HG02588 (cell line): ENCODE measurements around the gene SERPINA3.
"Not testable (repeated sequence)": the region's sequence is repeated elsewhere in the genome, so short reads cannot be mapped to it uniquely, and the experiment has no call there.

Source experiments
- ATAC-seq: cut with Tn5 transposase; IDR thresholded peaks from one replicate; pipeline ENCODE4 v1.9.1; 2021; ENCODE audit warnings: mild to moderate bottlenecking, moderate library complexity; ENCODE audit not compliant: unreplicated experiment

Gene SERPINA3

DNA sequence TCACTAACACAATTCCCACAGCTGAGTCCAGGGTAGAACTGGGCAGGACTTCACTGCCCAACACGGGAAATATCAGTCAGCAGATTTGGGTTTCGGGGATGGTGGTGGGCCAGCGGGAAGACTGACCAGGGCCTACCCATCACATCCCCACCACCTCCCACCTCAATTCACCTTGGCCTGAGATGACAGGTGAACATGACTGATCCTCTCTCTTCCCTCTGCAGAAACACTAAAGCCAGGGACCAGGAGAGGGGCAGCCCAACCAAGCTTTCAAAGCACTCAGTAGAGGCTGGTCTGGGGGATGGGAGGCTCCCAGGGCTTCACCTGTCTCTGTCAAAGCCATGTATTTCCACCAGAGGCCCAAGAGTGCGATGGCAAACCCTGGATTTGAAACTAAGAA lies 28.6 kb upstream of the SERPINA3 start:
- no peak for ATAC-seq

DNA sequence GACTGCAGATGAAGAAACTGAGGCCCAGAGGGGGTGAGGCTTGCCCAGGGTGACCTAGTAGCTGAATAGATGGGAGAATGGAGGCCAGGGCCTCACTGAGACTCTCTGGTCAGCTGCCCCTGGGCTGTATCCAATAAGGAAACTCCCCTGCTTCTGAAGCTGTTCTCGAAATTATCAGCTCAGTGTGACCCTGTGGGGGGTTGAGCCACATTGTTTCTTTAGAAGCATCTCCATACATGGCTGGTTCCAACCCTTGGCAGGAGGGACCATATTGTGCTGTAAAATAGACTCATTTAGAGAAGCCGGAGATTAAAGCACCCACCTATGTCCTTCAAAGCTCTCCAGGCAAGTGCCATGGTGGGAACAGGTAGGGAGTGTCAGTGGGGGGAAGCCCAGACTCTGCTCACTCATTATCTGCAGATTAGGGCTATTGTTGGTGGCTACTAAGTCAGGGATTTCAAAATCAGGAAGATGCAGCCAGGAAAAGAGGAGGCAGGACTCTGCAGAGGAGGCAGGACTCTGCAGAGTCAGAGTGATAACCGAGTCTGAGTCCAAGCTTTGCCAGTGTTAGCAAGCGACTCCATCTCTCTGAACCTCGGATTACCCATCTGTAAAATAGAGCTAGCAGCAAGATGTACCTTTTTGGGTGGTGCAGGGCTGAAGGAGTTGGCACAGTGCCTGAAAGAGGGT lies 27.5 kb upstream of the SERPINA3 start:
- ATAC-seq = no peak

DNA sequence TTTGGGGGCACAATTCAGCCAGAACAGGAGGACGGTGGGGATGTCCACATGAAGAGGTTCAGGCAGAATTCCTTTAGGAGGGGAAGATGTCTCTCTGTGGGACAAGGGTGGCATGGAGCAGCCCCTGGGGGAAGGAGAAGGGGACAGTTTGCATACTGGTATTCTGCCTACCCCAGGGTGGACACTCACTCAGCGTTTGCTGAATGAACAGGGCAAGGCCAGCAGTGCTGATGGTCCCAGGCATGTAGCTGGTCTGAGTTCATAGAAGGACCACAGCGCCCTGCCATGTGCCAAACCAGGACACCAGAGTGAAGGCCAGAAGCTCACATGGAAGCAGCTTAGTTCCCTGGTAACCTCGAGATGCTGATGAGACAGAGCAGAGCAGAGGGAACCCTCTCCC lies 25.6 kb upstream of the SERPINA3 start:
- ATAC-seq = no peak

DNA sequence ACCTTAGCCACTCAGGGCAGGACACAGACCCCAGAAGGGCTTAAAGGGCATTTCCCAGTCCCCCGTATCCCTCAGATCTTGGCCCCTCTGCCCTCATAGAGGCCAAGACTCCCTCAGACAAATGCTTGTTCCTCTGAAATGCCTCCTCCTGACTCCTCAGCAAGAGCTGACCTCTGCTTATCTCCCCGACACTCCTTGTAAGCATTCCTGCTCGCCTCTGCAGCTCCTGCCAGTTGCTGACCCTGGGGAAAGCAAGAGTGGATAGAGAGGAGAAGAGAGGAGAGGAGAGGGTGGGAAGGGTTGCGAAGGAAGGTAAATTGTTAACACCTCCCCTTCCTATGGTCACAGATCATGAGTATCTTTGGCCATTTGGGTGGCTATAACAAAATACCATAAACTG lies 23.9 kb upstream of the SERPINA3 start:
- ATAC-seq = no peak

DNA sequence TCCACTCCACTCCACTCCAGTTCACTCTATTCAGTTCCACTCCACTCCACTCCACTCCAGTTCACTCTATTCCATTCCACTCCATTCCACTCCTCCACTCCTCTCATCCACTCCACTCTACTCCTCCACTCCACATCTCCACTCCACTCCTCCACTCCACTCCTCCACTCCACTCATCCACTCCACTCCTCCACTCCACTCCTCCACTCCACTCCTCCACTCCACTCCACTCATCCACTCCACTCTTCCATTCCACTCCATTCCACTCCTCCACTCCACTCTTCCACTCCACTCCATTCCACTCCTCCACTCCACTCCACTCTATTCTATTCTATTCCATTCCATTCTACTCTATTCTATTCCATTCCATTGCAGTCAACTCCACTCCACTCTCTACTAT lies 21.1 kb upstream of the SERPINA3 start:
- ATAC-seq = no peak

DNA sequence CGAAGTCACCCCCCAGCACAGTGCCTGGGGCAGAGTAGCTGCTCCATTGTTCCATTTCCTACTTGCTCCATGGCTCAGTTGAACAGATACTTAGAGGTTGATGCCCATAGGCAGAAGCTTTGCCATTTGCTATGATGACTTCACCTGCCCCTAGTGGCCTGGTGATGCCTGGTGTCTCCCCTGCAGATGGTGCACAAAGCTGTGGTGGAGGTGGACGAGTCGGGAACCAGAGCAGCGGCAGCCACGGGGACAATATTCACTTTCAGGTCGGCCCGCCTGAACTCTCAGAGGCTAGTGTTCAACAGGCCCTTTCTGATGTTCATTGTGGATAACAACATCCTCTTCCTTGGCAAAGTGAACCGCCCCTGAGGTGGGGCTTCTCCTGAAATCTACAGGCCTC lies 20.3 kb upstream of the SERPINA3 start:
- no peak for ATAC-seq

DNA sequence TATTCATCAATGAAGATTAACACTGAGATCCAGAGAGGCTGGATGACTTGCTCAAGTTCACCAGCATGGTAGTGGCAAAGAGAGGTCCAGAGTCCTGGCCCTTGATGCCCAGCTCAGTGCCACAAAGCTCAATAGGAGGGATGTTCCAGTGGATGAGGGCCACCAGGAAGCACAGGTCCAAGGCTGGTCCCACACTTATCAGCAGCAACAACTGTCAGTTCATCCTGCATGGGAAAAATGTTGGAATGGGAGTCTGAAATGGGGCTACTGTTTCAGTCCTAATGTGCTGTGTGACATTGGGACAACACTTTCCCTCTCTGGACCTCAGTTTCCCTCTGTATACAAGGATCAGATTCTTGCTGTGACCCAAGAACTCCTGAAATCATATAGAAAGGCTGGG lies 19.7 kb upstream of the SERPINA3 start:
- no peak for ATAC-seq

DNA sequence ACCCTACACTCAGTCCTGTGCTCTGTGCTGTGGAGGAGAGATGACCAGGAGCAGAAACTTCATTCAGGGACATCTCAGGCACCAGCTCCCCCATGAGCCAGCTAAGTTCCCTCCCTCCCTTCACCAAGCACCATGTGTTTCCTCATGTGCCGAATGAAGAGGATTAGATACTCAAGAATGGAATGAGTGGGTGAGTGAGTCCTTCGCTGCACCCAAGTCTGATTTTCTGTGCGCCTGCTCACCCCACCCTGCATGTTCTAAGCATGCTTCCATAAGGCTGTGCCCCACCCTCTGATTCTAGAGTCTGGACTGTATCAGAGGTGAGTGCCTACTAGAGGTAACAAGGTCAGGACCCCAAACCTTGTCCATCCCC lies 18.8 kb upstream of the SERPINA3 start:
- ATAC-seq = no peak

DNA sequence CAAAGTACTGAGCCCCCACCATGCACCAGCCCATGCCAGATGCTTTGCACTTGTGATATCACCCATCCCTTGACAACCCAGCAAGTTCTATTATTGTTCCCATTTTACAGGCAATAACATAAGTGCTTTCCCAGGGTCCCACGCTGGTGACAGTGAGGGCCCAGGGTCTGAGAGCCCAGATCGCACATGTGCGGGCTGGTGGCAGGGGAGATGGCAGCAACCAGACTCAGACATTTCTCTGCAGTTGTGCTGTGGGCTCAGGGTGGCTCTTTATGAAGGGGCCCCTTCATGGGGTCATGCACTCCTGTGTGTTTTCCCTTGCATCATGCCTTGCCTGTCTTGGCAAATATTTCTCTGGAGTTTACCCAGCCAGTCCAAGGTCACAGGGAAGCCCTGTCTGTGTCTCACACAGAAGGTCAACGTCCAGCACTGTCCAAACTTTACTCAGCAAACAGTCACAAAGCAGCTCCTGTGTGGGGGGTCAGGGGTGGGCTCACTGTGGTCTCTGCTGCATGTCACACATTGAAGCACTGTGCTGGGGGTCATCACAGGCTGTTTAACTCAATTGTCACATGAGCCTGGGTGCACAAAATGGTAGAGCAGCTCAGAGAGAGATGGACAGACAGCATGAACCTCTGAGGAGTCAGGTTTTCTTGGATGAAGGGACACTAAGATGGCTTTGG lies 18.3 kb upstream of the SERPINA3 start:
- ATAC-seq = no peak

DNA sequence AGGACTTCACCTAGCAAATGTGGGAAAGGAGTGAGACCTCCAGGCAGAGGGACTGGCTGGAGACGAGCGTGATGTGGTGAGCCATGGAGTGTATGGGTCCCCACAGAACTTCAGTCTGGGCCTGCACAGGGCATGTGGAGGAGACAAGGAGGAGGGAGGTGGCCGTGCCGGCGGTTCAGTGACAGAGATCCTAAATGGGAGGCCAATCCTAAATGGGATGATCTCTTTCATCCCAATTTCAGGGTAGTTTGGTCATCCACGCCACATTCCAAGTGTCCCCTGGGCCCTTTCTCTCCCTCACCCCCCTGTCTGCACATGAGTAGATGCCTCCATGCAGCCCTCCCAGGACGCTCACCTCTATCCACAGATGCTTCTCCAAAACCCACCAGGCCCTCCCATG lies 17.8 kb upstream of the SERPINA3 start:
- ATAC-seq = no peak

DNA sequence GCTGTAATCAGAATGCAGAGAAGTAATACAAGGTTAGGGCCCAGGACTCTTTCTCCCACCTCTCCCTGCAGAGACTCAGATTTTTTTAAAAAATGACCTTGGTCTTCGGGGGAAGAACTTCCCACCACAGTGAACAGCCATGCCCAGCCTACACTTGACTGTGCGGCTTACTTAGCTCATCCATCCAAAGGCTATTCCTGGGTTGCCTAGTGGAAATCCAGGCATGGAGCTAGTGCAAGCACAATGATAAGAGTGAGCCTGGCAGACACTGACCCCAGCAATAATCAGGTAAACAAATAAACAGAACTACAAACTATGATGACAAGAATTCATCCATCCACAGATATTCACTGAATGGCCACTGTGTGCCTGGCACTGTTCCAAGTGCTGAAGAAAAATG lies 16.3 kb upstream of the SERPINA3 start:
- ATAC-seq = no peak

DNA sequence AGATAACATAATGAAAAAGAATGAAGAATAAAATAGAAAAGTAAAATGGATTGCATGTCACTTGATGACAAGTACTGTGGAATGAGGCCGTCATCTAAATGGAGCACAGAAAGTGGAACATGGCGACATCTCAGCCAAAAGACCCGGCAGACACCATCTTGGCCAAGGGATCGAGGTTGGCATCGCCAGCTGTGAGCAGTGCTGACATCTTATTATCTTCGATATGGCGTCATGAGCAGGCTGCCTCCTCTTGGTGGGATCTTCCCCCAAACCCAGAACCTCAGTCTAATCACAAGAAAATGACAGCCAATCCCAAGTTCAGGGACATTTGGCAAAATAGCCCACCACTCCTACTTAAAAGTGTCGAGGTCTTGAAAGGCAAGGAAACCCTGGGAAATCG lies 15.8 kb upstream of the SERPINA3 start:
- no peak for ATAC-seq

DNA sequence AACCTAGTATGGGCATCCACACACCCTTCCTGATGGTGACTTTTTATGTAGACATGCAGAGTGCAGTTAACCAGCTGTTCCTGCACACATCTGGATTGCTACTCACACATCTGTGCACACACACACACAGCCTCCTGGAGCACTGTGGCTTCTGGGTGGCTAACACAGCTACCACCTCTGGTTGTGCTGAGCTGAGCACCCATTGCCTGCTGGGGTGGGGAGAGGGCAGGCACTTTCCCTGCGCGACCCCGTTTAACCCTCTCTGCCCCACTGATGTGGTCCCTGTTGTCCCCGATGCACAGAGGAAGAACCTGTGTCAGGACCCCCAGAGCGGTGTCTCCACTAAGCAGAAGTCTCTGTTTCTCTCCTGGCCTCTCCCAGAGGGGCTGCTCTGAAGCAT lies 14.4 kb upstream of the SERPINA3 start:
- no peak for ATAC-seq

DNA sequence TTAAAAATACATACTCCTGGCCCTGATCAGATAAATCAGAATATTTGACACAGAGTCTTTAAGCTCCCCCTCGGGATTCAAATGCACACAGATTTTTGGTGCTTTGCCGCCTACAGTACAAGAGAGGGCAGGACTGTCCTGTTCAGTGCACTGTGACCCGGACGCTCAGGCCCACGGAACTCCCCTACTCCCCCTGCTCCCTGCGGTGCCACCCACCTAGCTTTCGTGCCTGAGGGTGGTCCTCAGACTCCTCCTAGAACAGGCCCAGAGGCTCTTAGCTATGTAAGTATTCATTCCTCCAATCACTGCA lies 13.7 kb upstream of the SERPINA3 start:
- ATAC-seq = no peak

DNA sequence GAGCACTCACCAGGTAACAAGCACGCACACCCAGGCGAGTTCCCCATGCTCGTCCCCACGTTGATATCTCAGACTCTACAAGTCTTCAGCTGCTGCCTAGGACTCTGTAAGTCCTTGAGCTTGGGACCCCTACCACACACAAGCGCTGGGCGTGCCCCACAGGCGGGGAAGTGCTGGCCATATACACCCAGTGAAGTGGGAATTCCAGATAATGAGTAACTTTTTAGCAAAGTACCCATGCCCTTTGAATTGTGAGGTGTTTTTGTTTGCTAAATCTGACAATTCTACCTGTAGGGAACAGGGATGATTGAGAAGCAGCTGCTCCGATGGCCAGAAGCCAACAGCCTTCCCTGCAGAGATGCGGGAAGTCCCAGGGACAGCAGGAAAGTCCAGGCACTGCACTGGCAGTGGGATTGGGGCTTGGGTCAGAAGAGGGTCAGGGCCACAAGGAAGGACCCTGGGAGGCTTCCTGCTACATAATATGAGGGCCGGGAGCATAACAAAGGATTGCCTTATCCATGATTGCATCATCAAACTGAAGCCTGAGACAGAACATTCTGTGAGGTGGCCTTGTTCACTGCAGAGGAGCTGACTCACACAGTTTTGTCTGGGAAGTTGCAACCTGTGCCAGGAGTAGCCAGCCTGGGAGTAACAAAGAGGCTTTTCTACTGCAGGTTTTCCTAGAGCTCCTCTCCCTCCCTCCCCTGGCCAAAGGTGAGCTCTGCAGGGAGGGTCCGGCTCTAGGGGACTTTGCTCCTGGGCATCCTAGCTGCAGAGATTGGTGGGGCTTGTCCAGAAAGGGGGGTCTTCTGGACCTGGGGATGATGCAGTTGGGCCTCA lies 13.2 kb upstream of the SERPINA3 start:
- ATAC-seq = no peak

DNA sequence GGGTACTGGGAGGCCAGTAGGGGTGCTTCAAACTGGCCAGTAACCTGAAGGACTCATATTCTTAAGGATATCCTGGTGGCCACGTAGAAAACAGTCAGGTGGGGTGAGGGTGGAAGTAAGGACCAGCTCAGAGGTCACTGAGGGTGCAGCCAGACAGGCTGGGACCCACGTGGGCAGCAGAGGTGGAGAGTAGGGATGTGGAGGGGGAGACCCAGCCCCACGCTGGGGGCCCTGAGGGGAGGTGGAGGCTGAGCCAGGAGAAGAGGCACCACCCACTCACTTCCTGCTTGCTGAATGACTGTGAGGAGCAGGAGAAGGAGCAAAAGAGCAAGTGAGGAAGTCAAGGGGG lies 12.6 kb upstream of the SERPINA3 start:
- ATAC-seq = no peak

DNA sequence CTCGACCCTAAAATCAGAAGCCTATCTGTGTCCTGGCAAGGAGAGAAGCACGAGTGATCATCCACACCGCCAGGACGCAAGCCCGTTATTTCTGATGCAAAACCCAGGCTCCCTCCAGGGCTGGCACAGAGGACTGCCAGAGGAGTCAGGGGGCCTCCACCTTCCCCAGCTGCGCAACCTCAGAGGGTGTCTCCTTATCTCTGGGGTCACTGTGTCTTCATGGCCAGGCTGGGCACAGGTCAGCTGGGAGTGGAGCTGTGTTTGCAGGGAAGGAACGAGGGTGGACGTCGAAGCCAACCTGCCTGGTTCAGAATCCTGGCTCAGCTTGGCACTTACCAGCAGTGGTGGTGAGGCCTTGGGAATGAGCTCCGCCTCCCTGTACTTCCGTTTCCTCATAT lies 12.0 kb upstream of the SERPINA3 start:
- no peak for ATAC-seq

DNA sequence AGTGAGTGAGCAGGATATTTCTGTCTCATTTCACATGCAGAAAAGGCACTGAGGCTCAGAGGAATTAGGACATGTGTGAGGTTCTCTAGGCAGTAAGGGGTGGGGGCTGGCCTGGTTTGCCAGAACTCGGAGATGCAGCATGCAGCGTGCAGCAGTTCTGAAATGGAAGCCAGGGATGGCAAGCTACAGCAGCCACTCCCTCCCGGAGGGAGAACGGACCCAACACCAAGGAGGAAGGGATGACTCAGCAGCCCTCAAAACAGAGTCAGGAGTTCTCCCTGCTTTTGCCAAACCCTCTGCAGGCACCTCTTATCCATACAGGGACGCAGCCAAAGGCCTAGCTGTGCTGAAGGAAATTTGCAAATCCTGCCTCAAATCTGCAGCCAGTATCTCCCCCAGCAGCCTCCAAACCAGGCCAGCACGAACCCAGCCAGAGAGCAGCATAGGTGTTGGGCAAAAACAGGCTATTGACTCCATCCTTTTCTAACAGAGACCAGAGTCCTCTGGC lies 10.3 kb upstream of the SERPINA3 start:
- no peak for ATAC-seq

DNA sequence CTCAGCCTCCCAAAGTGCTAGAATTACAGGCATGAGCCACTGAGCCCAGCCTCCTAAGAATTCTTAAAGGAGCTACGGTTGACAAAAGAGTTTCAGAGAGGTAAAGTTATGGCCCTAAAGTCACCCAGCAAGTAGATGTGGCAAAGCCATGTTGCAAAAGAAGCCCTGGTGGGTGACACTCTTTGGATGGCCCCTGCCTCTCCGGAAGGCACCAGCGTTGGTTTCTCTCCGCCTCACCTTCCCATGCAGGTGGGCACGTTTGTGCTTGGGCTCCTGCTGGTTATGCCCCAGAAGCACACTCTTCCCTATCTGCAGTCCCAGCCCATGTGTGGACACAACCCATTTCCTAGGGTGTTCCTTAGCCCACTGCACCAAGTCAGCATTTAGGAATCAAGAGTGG lies 9.5 kb upstream of the SERPINA3 start:
- no peak for ATAC-seq

DNA sequence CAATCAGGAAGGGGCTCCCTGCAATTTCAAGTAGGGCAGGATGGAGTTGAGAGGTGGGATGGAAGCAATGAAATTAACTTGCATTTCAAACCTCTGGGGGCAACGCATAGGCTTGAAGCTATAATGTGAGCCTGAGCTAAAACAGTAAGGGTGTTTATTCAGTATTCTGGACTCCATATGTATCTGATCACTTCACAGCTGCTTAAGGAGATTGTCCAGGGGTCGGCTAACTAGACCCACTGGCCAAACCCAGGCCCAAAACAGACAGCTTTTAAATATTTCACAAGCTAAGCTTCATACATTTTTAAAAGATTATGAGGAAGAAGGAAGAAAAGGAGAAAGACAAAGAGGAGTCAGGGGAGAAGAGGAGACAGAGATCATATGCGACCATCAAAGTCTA lies 6.8 kb upstream of the SERPINA3 start:
- no peak for ATAC-seq

DNA sequence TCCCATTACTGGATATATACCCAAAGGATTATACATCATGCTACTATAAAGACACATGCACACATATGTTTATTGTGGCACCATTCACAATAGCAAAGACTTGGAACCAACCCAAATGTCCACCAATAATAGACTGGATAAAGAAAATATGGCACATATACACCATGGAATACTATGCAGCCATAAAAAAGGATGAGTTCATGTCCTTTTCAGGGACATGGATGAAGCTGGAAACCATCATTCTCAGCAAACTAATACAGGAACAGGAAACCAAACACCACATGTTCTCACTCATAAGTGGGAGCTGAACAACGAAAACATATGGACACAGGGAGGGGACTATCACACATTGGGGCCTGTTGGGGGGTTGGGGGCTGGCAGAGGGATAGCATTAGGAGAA lies 3.2 kb upstream of the SERPINA3 start:
- ATAC-seq = not testable (repeated sequence)

DNA sequence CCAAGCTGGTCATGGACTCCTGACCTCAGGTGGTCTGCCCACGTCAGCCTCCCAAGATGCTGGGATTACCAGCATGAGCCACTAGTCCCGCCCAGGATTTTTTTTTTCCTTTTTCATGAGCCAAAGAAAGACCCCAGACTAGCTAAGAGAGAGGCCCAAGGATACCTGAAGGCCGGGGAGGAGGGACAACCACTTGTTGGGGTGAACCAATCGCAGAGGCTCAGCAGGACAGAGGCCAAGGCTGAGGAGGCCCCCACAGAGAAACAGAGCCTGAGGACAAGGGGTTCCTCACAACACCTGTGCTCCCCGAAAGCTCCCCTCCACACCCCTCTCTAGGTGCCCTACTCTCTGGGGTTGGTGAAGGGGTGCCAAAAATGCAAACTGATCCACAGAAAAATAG lies 1.0 kb upstream of the SERPINA3 start:
- no peak for ATAC-seq
